ENCODE measurements around the gene C14orf119. TPM values are rescaled to one million over a fixed set of nuclear protein-coding genes. Genes with fewer than 3 reads are reported as not detected.

Gene C14orf119
- total RNA-seq, 4 donors from 2014 or later = 9.5 to 28.8 (median 13.8) TPM

- Histone ChIP-seq H3K27me3 (no peaks in the 10 kb centered on the region), H3K27ac (peak overlapping the region; percentile 45 to 95 (median 89)), H3K4me3 (no peak overlapping the region), H3K36me3 (peaks cover 0 to 62% of the 10 kb centered on the region in 2 donors), H3K4me1 (peaks cover 25 to 32% of the 10 kb centered on the region in 2 donors), H3K9me3 (no peaks in the 10 kb centered on the region)
- TF ChIP-seq POLR2A (IDR thresholded peaks at IDR 0.05) (no peak), CTCF (IDR thresholded peaks at IDR 0.05 in 4 of 5, conservative IDR thresholded peaks at IDR 0.05 in 1 of 5) (no peak)
- ATAC-seq = no peak
- DNase-seq = no peak
- intact Hi-C loops (cut with DNase I; ENCODE audit: low total_unique reads) = no loop called here
- in situ Hi-C loops (cut with MboI; ENCODE audit: low sequenced_read_pairs in 4 of 4) = no loop called here
Observed at GRCh38 chr14:23069413-23069806, 25.9 kb upstream of the C14orf119 start.

GRCh38 chr14:23070262-23071129 lies 24.8 kb upstream of the C14orf119 start:
- H3K9me3 ChIP-seq = no peaks in the 10 kb centered on the region
- ATAC-seq (no peak), DNase-seq (no peak)
- no peaks in the 10 kb centered on the region for H3K27me3 ChIP-seq
- peak overlapping the region; percentile 68 to 81 (median 74) for H3K4me3 ChIP-seq
- intact Hi-C loops (cut with DNase I; ENCODE audit: low total_unique reads) (loop anchor here (2.0 to 5.0 kb wide), 2 partner anchors 24 to 117 kb away; partner anchors contain the start of genes ACIN1 and C14orf119), in situ Hi-C loops (cut with MboI; ENCODE audit: low sequenced_read_pairs in 4 of 4) (no loop called here)
- H3K27ac ChIP-seq = peak overlapping the region; percentile 88 to 95 (median 90)
- peaks cover 0 to 62% of the 10 kb centered on the region in 2 donors for H3K36me3 ChIP-seq
- H3K4me1 ChIP-seq = peaks cover 25 to 32% of the 10 kb centered on the region in 2 donors
- TF ChIP-seq CTCF (IDR thresholded peaks at IDR 0.05 in 4 of 5, conservative IDR thresholded peaks at IDR 0.05 in 1 of 5) (no peak), POLR2A (IDR thresholded peaks at IDR 0.05) (no peak)

- intact Hi-C loops (cut with DNase I; ENCODE audit: low total_unique reads) (loop anchor here (2.0 to 5.0 kb wide), 2 partner anchors 23 to 116 kb away; partner anchors contain the start of genes ACIN1 and C14orf119), in situ Hi-C loops (cut with MboI; ENCODE audit: low sequenced_read_pairs in 4 of 4) (no loop called here)
- H3K36me3 ChIP-seq = peaks cover 0 to 62% of the 10 kb centered on the region in 2 donors
- peak; percentile 63 to 67 for TF ChIP-seq POLR2A (IDR thresholded peaks at IDR 0.05)
- no peak for TF ChIP-seq CTCF (IDR thresholded peaks at IDR 0.05 in 4 of 5, conservative IDR thresholded peaks at IDR 0.05 in 1 of 5)
- no peaks in the 10 kb centered on the region for H3K9me3 ChIP-seq
- no peaks in the 10 kb centered on the region for H3K27me3 ChIP-seq
- peak; percentile 84 to 90 for DNase-seq
- peak overlapping the region; percentile 68 to 81 (median 74) for H3K4me3 ChIP-seq
- ATAC-seq = peak; percentile 92 to 93
- H3K27ac ChIP-seq = peak overlapping the region; percentile 88 to 95 (median 90)
- peaks cover 25 to 32% of the 10 kb centered on the region in 2 donors for H3K4me1 ChIP-seq
Observed at GRCh38 chr14:23071244-23071920, 23.9 kb upstream of the C14orf119 start.

- intact Hi-C loops (cut with DNase I; ENCODE audit: low total_unique reads) = loop anchor here (2.0 to 5.0 kb wide), 2 partner anchors 23 to 115 kb away; partner anchors contain the start of genes ACIN1 and C14orf119
- peaks cover 0 to 61% of the 10 kb centered on the region in 2 donors for H3K36me3 ChIP-seq
- H3K27me3 ChIP-seq = no peaks in the 10 kb centered on the region
- ATAC-seq (peak; percentile 22 to 26), DNase-seq (no peak)
- H3K4me3 ChIP-seq = peak overlapping the region; percentile 68 to 81 (median 74)
- H3K4me1 ChIP-seq = peaks cover 25 to 33% of the 10 kb centered on the region in 2 donors
- no peak for TF ChIP-seq CTCF (IDR thresholded peaks at IDR 0.05 in 4 of 5, conservative IDR thresholded peaks at IDR 0.05 in 1 of 5)
- TF ChIP-seq POLR2A (IDR thresholded peaks at IDR 0.05) = no peak
- peak overlapping the region; percentile 88 to 95 (median 90) for H3K27ac ChIP-seq
- in situ Hi-C loops (cut with MboI; ENCODE audit: low sequenced_read_pairs in 4 of 4) = no loop called here
- H3K9me3 ChIP-seq = no peaks in the 10 kb centered on the region
Observed at GRCh38 chr14:23071921-23072539, 23.3 kb upstream of the C14orf119 start.

Data from gastrocnemius medialis (tissue), 4 donors.